RCC 7860 (cell line): Measurements from ENCODE around the gene CCL11.

Experiments
- DNase-seq: peaks from one replicate; pipeline ENCODE4 v3.0.0-alpha.2; 2015; ENCODE audit warnings: low spot score
- FAIRE-seq: peaks from 2 replicates; lab custom pipeline; 2012; peaks lifted over from hg19 to GRCh38; lab: Jason Lieb, UNC

The CCL11 gene

GRCh38 chr17:34255841-34256240 lies 29.7 kb upstream of the CCL11 start:
- no peak for FAIRE-seq

GRCh38 chr17:34257299-34257985 lies 28.1 kb upstream of the CCL11 start:
- FAIRE-seq (no peak), DNase-seq (no peak)

More at GRCh38 chr17:34255841-34256240, 29.7 kb upstream of the CCL11 start:
- no peak for DNase-seq

- DNase-seq (no peak), FAIRE-seq (no peak)
Measured at GRCh38 chr17:34257986-34258326, 27.6 kb upstream of the CCL11 start.

- FAIRE-seq (no peak), DNase-seq (no peak)
Measured at GRCh38 chr17:34259146-34259545, 26.4 kb upstream of the CCL11 start.

- no peak for DNase-seq
- FAIRE-seq = no peak
Measured at GRCh38 chr17:34260861-34261260, 24.7 kb upstream of the CCL11 start.

- DNase-seq = no peak
- no peak for FAIRE-seq
Measured at GRCh38 chr17:34261568-34262337, 23.8 kb upstream of the CCL11 start.

GRCh38 chr17:34265711-34266110 lies 19.8 kb upstream of the CCL11 start:
- FAIRE-seq = no peak
- DNase-seq = no peak

GRCh38 chr17:34269969-34270368 lies 15.6 kb upstream of the CCL11 start, which contains the start of gene CCL7:
CCL7 (plus strand) TSS chr17:34270221; CDS start chr17:34270291, 70 bp downstream.
- FAIRE-seq (no peak), DNase-seq (peak; percentile 21)

GRCh38 chr17:34275881-34276280 lies 9.7 kb upstream of the CCL11 start:
- FAIRE-seq = no peak
- DNase-seq = no peak

- FAIRE-seq (no peak), DNase-seq (no peak)
Measured at GRCh38 chr17:34276826-34277225, 8.7 kb upstream of the CCL11 start.

GRCh38 chr17:34283571-34283970 lies 2.0 kb upstream of the CCL11 start:
- DNase-seq (no peak), FAIRE-seq (no peak)

GRCh38 chr17:34287875-34288274 lies 2.3 kb downstream of the CCL11 start:
- DNase-seq = no peak
- no peak for FAIRE-seq

- no peak for DNase-seq
- FAIRE-seq = no peak
Measured at GRCh38 chr17:34290586-34290985, 5.0 kb downstream of the CCL11 start.

GRCh38 chr17:34291721-34292348 lies 6.3 kb downstream of the CCL11 start:
- FAIRE-seq (no peak), DNase-seq (peak; percentile 85)

GRCh38 chr17:34299027-34299426 lies 13.5 kb downstream of the CCL11 start:
- no peak for FAIRE-seq
- no peak for DNase-seq

- FAIRE-seq = no peak
- DNase-seq = no peak
Measured at GRCh38 chr17:34299956-34300577, 14.5 kb downstream of the CCL11 start.

- FAIRE-seq (peak; percentile 54), DNase-seq (peak; percentile 49)
Measured at GRCh38 chr17:34300652-34301370, 15.3 kb downstream of the CCL11 start.

GRCh38 chr17:34301986-34302385 lies 16.4 kb downstream of the CCL11 start:
- FAIRE-seq = no peak
- DNase-seq = no peak

- DNase-seq = no peak
- no peak for FAIRE-seq
Measured at GRCh38 chr17:34302636-34303035, 17.1 kb downstream of the CCL11 start.

GRCh38 chr17:34303606-34304005 lies 18.1 kb downstream of the CCL11 start:
- DNase-seq (no peak), FAIRE-seq (no peak)

- DNase-seq (no peak), FAIRE-seq (no peak)
Measured at GRCh38 chr17:34305061-34305460, 19.5 kb downstream of the CCL11 start.
